SH-SY5Y (cell line): ENCODE data around the gene MYPOP.

ENCODE experiments used
- GATA2 ChIP-seq: IDR thresholded peaks from 2 replicates; pipeline ENCODE4 v1.6.1; 2011; ENCODE audit warnings: mild to moderate bottlenecking, low read depth, low read length
- GATA3 ChIP-seq: IDR thresholded peaks from 2 replicates; pipeline ENCODE4 v1.6.1; 2011; ENCODE audit warnings: low read depth, mild to moderate bottlenecking, low read length, moderate library complexity

GRCh38 chr19:45902651-45903625 is 525 bp upstream of the MYPOP start:
- TF ChIP-seq GATA2 (no peak), GATA3 (no peak)
